Vagina (tissue), 2 donors: ENCODE measurements around the gene NOL4L.

Experiments
- CTCF ChIP-seq, 3 experiments: fragments of 450-650 bp in 2 of 3; fragments of 200-600 bp in 1 of 3; sonication (generic) in 1 of 3; IDR thresholded peaks; one replicate each; pipeline ENCODE4 v1.5.1; 2017 to 2019; ENCODE audit warnings: antibody characterized with exemption in 3 of 3, mild to moderate bottlenecking in 2 of 3, moderate library complexity in 2 of 3
- POLR2A ChIP-seq, 2 donors: fragments of 450-650 bp; IDR thresholded peaks; one replicate each; pipeline ENCODE4 v1.6.1; 2017; ENCODE audit warnings: antibody characterized with exemption in 2 of 2, mild to moderate bottlenecking in 2 of 2, moderate library complexity in 2 of 2

GRCh38 chr20:32488066-32488838 is 96.9 kb downstream of the NOL4L start:
- no peak for TF ChIP-seq CTCF (IDR thresholded peaks at IDR 0.05)
- TF ChIP-seq POLR2A (IDR thresholded peaks at IDR 0.05), result no peak
